ENCODE measurements around the gene BMERB1. TPM values are rescaled to one million over a fixed set of nuclear protein-coding genes. Genes with fewer than 3 reads are reported as not detected.

Gene BMERB1
- total and polyA plus RNA-seq, 9 of the 15 experiments (the other 6 are each of a cell fraction or from before 2014, with no cell fraction given) = 0.29 to 2.9 (median 0.94) TPM

DNA sequence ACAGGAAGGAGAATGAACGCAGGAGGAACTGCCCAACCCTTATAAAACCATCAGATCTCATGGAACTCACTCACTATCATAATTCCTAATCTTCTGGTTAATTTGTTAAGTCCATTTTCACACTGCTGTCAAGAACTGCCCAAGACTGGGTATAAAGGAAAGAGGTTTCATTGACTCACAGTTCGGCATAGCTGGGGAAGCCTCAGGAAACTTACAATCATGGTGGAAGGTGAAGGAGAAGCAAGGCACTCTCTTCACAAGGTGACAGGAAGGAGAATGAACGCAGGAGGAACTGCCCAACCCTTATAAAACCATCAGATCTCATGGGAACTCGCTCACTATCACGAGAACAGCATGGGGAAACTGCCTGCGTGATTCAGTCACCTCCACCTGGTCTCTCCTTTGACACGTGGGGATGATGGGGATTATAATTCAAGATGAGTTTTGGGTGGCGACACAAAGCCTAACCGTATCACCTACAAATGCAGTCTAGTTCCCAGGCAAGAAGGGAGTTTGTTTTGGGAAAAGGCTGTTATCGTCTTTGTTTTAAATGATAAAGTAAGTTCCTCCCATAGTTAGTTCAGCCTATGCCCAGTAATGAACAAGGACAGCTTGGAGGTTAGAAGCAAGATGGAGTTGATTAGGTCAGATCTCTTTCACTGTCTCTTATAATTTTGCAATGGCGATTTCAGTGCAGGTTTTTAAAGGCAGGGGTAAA is 139.7 kb downstream of the BMERB1 start (continued):
- TF ChIP-seq, protein P1, sequence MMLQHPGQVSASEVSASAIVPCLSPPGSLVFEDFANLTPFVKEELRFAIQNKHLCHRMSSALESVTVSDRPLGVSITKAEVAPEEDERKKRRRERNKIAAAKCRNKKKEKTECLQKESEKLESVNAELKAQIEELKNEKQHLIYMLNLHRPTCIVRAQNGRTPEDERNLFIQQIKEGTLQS (IDR thresholded peaks at IDR 0.05) = peak; percentile 8; the same call in 1 of the 2 replicates
- TF ChIP-seq, protein P1 (CRISPR knock-in tag; conservative IDR thresholded peaks at IDR 0.05) = 0 out of 2 replicates have a peak, but pooled peaks have one; percentile 32
- TF ChIP-seq MGA (IDR thresholded peaks at IDR 0.05) (peak; percentile 89), CREM (IDR thresholded peaks at IDR 0.05; ENCODE audit: low read depth) (peak; percentile 33; the same call in 1 of the 2 replicates), ZNF444 (CRISPR knock-in tag; IDR thresholded peaks at IDR 0.05) (peak; percentile 71; the same call in 1 of the 2 replicates), PYGO2 (tag; IDR thresholded peaks at IDR 0.05) (peak; percentile 95)
- TF ChIP-seq, protein P2, sequence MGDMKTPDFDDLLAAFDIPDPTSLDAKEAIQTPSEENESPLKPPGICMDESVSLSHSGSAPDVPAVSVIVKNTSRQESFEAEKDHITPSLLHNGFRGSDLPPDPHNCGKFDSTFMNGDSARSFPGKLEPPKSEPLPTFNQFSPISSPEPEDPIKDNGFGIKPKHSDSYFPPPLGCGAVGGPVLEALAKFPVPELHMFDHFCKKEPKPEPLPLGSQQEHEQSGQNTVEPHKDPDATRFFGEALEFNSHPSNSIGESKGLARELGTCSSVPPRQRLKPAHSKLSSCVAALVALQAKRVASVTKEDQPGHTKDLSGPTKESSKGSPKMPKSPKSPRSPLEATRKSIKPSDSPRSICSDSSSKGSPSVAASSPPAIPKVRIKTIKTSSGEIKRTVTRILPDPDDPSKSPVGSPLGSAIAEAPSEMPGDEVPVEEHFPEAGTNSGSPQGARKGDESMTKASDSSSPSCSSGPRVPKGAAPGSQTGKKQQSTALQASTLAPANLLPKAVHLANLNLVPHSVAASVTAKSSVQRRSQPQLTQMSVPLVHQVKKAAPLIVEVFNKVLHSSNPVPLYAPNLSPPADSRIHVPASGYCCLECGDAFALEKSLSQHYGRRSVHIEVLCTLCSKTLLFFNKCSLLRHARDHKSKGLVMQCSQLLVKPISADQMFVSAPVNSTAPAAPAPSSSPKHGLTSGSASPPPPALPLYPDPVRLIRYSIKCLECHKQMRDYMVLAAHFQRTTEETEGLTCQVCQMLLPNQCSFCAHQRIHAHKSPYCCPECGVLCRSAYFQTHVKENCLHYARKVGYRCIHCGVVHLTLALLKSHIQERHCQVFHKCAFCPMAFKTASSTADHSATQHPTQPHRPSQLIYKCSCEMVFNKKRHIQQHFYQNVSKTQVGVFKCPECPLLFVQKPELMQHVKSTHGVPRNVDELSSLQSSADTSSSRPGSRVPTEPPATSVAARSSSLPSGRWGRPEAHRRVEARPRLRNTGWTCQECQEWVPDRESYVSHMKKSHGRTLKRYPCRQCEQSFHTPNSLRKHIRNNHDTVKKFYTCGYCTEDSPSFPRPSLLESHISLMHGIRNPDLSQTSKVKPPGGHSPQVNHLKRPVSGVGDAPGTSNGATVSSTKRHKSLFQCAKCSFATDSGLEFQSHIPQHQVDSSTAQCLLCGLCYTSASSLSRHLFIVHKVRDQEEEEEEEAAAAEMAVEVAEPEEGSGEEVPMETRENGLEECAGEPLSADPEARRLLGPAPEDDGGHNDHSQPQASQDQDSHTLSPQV (IDR thresholded peaks at IDR 0.05) = peak; percentile 99

Data from K562 (cell line).